PC-3 (cell line): Measurements from ENCODE around the gene THAP7. TPM values are rescaled to one million over a fixed set of nuclear protein-coding genes. Genes with fewer than 3 reads are reported as not detected.

Experiments used
- ATAC-seq: fragments of 200-7000 bp; cut with Tn5 transposase; 2 replicates; pipeline ENCODE4 v1.9.1; 2020; ENCODE audit warnings: mild to moderate bottlenecking, moderate library complexity
- BruUV-seq: library from RNA; stranded (reverse); fragments of 400-500 nt; replicated peaks from 2 replicates; lab custom pipeline; 2021; lab: Mats Ljungman, UMichigan
- CTCF ChIA-PET: fragments of 300-600 bp; sonication (Branson Sonifier 250); formaldehyde crosslinking; loops from one replicate; lab custom pipeline; 2022; ENCODE audit warnings: antibody characterized with exemption; lab: Charles Lee
- POLR2A ChIA-PET: fragments of 300-600 bp; sonication (Branson Sonifier 250); formaldehyde crosslinking; loops from one replicate; lab custom pipeline; 2022; ENCODE audit warnings: antibody characterized with exemption; ENCODE audit not compliant: unreplicated experiment; lab: Charles Lee
- DNase-seq: peaks from one replicate; pipeline ENCODE4 v3.0.0-alpha.2; 2015
- H2AFZ ChIP-seq: fragments of 300-600 bp; sonication (generic); 2 replicates; pipeline ENCODE4 v1.6.0; 2016; ENCODE audit warnings: antibody characterized with exemption, low read length
- H3F3A ChIP-seq: fragments of 300-600 bp; sonication (generic); one replicate; pipeline ENCODE4 v1.6.0; 2017; ENCODE audit warnings: antibody characterized with exemption, low read length, control low read depth, mild to moderate bottlenecking; ENCODE audit not compliant: unreplicated experiment
- H3K27ac ChIP-seq: fragments of 300-600 bp; sonication (generic); 2 replicates; pipeline ENCODE4 v1.5.1; 2016; ENCODE audit warnings: mild to moderate bottlenecking, low read length
- H3K27me3 ChIP-seq: fragments of 300-600 bp; sonication (generic); 2 replicates; pipeline ENCODE4 v1.6.1; 2016; ENCODE audit warnings: low read length, mixed read lengths
- H3K36me3 ChIP-seq: fragments of 300-600 bp; sonication (generic); 2 replicates; pipeline ENCODE4 v1.6.1; 2016; ENCODE audit warnings: low read depth, mixed run types, low read length, mixed read lengths
- H3K4me1 ChIP-seq: fragments of 300-600 bp; sonication (generic); 2 replicates; pipeline ENCODE4 v1.5.1; 2016; ENCODE audit warnings: low read length; ENCODE audit not compliant: insufficient read depth
- H3K4me2 ChIP-seq: fragments of 300-600 bp; sonication (generic); 2 replicates; pipeline ENCODE4 v1.6.0; 2016; ENCODE audit warnings: low read length
- H3K4me3 ChIP-seq: fragments of 300-600 bp; sonication (generic); 2 replicates; pipeline ENCODE4 v1.5.1; 2016; ENCODE audit warnings: mild to moderate bottlenecking, low read length, mixed read lengths
- H3K79me2 ChIP-seq: fragments of 300-600 bp; sonication (generic); 2 replicates; pipeline ENCODE4 v1.6.1; 2017; ENCODE audit warnings: low read length, mixed read lengths
- H3K9ac ChIP-seq: fragments of 300-600 bp; sonication (generic); 2 replicates; pipeline ENCODE4 v1.6.0; 2016; ENCODE audit warnings: mild to moderate bottlenecking, low read length
- H3K9me2 ChIP-seq: fragments of 300-600 bp; sonication (generic); replicated peaks from 2 replicates; pipeline ENCODE4 v1.6.1; 2016; ENCODE audit warnings: mixed run types, low read length, mixed read lengths
- H3K9me3 ChIP-seq: fragments of 300-600 bp; sonication (generic); 2 replicates; pipeline ENCODE4 v1.6.1; 2016; ENCODE audit warnings: low read length, mixed read lengths
- H4K20me1 ChIP-seq: fragments of 300-600 bp; sonication (generic); 2 replicates; pipeline ENCODE4 v1.6.1; 2016; ENCODE audit warnings: low read length, mixed read lengths
- CTCF ChIP-seq: fragments of 300-600 bp; sonication (generic); conservative IDR thresholded peaks from 2 replicates; pipeline ENCODE4 v1.5.1; 2017; ENCODE audit warnings: antibody characterized with exemption, low read depth, mild to moderate bottlenecking, low read length
- EZH2 ChIP-seq: fragments of 300-600 bp; sonication (generic); IDR thresholded peaks from one replicate; pipeline ENCODE4 v1.6.1; 2017; ENCODE audit warnings: antibody characterized with exemption, mild to moderate bottlenecking, low read length; ENCODE audit not compliant: unreplicated experiment
- EZH2phosphoT487 ChIP-seq: fragments of 300-600 bp; sonication (generic); IDR thresholded peaks from 2 replicates; pipeline ENCODE4 v1.6.1; 2018; ENCODE audit warnings: mild to moderate bottlenecking, antibody characterized with exemption, low read length, borderline replicate concordance
- intact Hi-C: fragments of 100-400 bp; cut with micrococcal nuclease; formaldehyde crosslinking; loops from 2 replicates; pipeline ENCODE4 v1.9.0; 2023
- total RNA-seq: library from RNA; depleted of rRNA; stranded (reverse); fragments of >200 nt; gene quantifications from 2 replicates; pipeline ENCODE4 v1.2.3, GENCODE V29; 2014

THAP7 gene
- total RNA-seq, 1 experiment from 2014 or later, result 43.0 TPM

- no TSS peak for BruUV-seq
- Histone ChIP-seq H2AFZ (no peak overlapping the region), H3K9me3 (no peaks in the 10 kb centered on the region), H3K36me3 (peaks cover 6% of the 10 kb centered on the region; the same call in 1 of the 2 replicates), H3K79me2 (peaks cover 23% of the 10 kb centered on the region), H3K9me2 (no peaks in the 10 kb centered on the region), H3K4me2 (no peak overlapping the region), H3K27ac (no peak overlapping the region), H4K20me1 (no peaks in the 10 kb centered on the region), H3K9ac (no peak overlapping the region), H3K4me1 (peaks cover 17% of the 10 kb centered on the region), H3K4me3 (no peak overlapping the region), H3F3A (no peaks in the 10 kb centered on the region), H3K27me3 (no peaks in the 10 kb centered on the region)
- no peak for ATAC-seq
- CTCF ChIA-PET, result no interaction called here
- intact Hi-C loops, result no loop called here
- no peak for DNase-seq
- no peak for TF ChIP-seq EZH2phosphoT487
- no peak for TF ChIP-seq CTCF
- no peak for TF ChIP-seq EZH2
- POLR2A ChIA-PET, result no interaction called here
Measured at GRCh38 chr22:20997536-20998257, 4.2 kb downstream of the THAP7 start.

DNA sequence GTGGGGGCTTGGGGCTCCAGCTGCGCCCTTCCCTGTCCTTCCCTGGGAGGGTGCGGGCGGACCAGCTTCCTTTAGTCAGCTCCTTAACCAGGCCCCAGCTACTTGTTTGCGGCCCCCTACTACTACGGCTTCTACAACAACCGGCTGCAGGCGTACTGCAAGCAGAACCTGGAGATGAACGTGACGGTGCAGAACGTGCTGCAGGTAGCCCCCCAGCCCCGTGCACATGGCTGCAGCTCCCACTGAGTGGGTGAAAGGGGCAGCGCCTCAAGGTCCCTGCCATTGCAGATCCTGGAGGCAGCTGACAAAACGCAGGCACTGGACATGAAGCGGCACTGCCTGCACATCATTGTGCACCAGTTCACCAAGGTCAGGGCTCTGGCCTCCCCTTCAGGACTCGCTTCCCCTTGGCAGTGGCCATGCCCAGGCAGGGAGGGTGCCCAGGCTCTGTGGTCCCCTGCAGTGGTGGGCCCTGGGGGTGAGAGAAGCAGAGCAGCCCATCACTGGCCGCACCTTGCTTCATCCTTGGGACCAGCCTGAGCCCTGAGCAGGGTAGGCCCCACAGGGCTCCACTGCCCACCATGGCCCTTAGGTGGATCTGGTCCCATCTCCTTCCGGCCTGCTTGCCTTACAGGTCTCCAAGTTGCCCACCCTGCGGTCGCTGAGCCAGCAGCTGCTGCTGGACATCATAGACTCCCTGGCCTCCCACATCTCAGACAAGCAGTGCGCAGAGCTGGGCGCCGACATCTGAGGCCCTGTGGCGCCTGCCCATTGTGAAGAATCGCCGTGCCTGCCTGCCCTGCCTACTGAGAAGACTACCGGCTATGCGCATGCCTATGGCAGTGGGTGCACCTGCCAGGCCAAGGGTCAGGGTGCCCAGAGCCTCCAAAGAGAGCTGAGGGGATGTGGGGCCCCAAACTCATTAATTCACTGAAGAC is 5.1 kb downstream of the THAP7 start:
- H3K36me3 ChIP-seq, result peaks cover 6% of the 10 kb centered on the region; the same call in 1 of the 2 replicates
- BruUV-seq, result no TSS peak

More for the DNA sequence above, 5.1 kb downstream of the THAP7 start:
- POLR2A ChIA-PET, result no interaction called here
- CTCF ChIA-PET, result no interaction called here
- no peak for ATAC-seq
- intact Hi-C loops, result no loop called here
- no peak for DNase-seq
- H3K9me3 ChIP-seq, result no peaks in the 10 kb centered on the region
- H3K9me2 ChIP-seq, result no peaks in the 10 kb centered on the region
- H3K79me2 ChIP-seq, result peaks cover 22% of the 10 kb centered on the region
- no peak for TF ChIP-seq CTCF
- no peak for TF ChIP-seq EZH2phosphoT487
- no peak for TF ChIP-seq EZH2
- no peak overlapping the region for H3K9ac ChIP-seq
- no peaks in the 10 kb centered on the region for H3K27me3 ChIP-seq
- no peak overlapping the region for H2AFZ ChIP-seq
- H3K4me2 ChIP-seq, result no peak overlapping the region
- H3K4me3 ChIP-seq, result no peak overlapping the region
- H3K4me1 ChIP-seq, result peaks cover 17% of the 10 kb centered on the region
- H3K27ac ChIP-seq, result no peak overlapping the region
- no peaks in the 10 kb centered on the region for H4K20me1 ChIP-seq
- no peaks in the 10 kb centered on the region for H3F3A ChIP-seq
